Inflammatory macrophage treated with lipopolysaccharide for 1 hour (primary cell): ENCODE data around the gene FAT1.
"Not testable (repeated sequence)": the region's sequence is repeated elsewhere in the genome, so short reads cannot be mapped to it uniquely, and the experiment has no call there.

Experiments
- DNase-seq, 2 donors: peaks; one replicate each; pipeline ENCODE4 v3.0.0-alpha.2; 2020 to 2022

The FAT1 gene

DNA sequence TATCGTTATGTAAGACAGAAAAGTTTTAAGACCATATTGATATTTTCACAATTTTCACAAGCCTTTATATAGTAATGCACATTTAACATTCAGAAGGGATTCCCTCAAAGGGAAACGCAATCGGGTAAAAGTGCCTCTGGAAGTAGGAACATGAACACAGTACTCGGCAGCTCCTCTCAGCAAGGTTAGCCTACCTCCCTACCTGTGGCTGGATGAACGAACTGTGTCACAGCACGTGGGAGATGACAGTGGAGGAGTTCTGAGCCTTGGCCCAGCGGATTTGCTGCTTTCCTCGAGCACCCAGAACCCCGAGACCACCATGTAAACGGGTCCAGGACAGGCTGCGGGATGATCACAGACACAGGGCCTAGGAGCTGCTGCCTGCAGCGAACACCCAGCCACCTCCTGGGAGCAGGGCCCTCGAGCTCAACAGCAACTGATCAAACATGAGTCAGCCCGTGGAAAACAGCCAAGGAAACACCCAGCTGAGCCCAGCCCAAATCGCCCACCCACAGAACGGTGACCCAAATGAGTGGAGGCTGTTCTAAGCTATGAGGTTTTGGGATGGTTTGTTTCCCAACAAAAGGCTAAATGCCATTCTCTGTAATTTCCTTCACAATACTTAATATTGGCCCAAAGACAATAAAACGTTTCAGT, 30.4 kb downstream of the FAT1 start:
- no peak for DNase-seq

GRCh38 chr4:186691396-186691795, 32.3 kb downstream of the FAT1 start:
- DNase-seq: no peak

- no peak for DNase-seq
Measured at GRCh38 chr4:186689476-186689875, 34.2 kb downstream of the FAT1 start.

GRCh38 chr4:186688150-186688943, 35.3 kb downstream of the FAT1 start:
- no peak for DNase-seq

DNA sequence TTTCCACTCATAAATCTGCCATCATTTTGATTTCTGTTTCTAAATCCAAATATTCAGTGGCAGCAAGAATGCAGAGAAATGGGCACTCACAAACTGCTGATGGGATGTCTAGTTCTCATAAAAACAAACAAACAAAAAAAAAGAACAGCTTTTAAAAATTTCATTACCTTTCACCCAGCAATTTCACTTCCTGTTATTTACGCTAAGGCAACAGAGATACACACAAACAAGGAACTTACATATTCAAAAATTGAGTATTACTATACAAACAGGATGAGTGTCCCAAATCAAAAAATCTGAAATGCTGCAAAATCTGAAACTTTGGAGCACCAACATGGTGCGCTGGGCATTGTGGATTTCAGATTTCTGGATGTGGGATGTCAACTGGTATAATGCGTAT, 36.4 kb downstream of the FAT1 start:
- DNase-seq: no peak

DNA sequence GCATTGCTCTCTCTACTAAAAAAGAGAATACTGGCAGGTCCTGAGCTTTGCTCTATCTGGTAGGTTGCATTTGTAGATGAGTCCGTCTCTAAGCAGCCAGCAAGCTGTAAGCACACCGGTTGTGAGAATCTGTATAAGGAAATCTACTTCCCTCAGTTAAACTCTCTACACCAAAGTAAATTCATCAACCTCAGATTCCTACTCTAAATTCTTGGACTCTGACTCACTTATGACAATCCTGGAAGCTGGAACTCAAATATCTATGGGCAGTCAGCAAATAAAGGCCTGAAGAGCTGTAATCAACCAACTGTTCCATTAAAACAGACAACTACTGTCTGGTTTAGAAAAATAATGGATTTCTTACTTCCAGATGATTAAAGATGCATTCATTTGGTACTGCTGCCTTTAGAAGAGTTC, 37.9 kb downstream of the FAT1 start:
- DNase-seq: no peak

GRCh38 chr4:186684889-186685309, 38.8 kb downstream of the FAT1 start:
- DNase-seq: no peak

- DNase-seq: no peak
Measured at GRCh38 chr4:186684220-186684619, 39.4 kb downstream of the FAT1 start.

DNA sequence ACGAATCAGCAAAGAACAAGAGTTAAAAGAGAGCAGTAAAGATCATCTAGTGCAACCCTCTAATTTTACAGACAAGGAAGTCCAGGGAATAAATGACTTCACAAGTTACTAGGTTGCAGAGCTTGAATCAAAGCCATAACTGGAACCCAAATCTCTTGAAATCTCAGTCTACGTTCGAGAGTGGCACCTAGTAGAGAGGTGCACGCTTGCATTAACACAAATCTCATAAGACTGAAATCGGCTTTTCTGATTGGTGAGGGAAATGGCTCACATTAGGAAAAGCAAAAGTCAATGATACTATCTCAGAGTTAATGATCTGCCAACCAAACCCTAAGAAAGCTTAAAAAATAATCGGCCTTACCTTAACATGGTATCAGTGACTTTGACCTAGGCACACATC, 43.0 kb downstream of the FAT1 start:
- no peak for DNase-seq

- no peak for DNase-seq
Measured at GRCh38 chr4:186676531-186677161, 47.0 kb downstream of the FAT1 start.

DNA sequence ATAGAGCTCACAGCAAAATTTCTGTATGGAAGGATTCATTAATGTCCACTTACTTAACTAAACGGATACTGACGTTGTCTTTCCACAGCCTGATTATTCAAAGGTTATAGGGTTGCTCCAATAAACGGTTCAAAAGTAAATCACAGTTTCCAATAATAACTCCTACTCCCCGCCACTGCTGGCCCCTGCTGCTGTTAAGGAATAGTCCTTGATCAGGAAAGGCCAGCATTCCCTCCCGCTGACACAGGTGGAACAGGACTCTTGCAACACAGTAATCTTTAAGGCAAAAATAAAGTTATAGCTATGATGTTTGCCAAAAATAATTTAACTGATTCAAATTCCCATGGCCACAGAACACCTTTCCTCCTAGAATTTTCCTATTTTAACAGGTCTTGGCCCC, 53.9 kb downstream of the FAT1 start:
- no peak for DNase-seq

DNA sequence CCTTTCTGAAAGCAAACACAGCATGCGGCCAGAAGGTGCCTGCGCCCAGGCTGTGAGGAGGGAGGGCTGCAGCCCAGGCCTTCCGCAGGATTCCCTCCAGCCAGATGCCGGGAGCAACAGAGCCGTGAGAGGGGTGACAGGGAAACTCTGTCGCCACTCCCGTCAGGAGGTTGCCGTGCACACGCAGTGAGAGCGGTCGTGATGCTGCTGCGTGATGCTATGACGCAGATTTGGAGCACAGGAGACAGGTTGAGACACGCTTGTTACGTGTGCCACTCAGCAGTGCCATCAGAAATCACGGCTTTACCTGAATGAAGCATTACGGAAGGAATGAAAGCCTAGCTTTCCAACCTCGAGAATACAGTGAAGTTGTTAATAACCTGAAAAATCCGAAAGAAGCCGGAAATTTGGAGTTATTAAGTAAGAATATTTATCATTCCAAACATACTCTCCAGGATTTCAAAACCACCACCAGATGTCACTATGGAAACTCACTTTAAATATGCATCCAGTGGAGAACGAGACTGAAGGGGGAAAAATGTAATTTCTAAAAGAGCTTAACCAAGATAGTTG, 54.4 kb downstream of the FAT1 start:
- DNase-seq: no peak

DNA sequence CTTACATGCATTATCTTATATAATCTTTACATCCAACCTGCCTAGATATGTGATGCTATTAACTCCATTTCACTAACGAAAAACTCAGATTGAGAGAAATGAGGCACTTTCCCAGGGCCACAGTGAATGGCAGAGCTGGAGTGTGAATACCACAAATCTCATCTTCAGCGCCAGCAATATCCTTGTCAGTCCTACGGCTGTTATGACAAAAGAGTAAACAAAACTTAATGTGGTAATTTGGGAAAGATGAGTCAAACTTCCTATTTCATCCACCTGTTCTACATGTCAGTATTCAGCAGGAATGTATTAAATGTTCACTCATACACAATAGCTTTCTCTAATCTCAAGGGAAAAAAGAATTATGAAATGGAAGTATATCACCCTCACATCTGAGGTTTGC, 56.9 kb downstream of the FAT1 start:
- no peak for DNase-seq

- no peak for DNase-seq
Measured at GRCh38 chr4:186666252-186666651, 57.4 kb downstream of the FAT1 start.

GRCh38 chr4:186660403-186660802, 63.3 kb downstream of the FAT1 start:
- DNase-seq: no peak

DNA sequence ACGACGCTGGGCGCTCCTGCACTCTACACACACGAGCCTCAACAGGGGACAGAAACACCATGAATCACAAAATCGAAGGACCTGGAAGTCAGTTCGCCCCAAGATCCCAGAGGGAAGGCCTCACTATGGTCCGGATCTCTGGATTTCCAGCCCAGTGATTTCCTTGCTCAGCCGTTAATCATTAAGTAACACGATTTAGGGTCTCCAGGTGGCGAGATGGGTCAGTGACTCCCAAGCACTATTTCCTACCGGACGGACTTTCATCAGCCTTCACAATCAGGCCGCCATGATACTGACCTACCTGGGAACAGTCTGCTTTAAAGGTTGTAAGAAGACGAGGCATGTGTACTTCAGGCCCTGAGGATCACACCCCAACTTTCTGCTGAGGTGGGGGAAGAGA, 63.7 kb downstream of the FAT1 start:
- DNase-seq: no peak

DNA sequence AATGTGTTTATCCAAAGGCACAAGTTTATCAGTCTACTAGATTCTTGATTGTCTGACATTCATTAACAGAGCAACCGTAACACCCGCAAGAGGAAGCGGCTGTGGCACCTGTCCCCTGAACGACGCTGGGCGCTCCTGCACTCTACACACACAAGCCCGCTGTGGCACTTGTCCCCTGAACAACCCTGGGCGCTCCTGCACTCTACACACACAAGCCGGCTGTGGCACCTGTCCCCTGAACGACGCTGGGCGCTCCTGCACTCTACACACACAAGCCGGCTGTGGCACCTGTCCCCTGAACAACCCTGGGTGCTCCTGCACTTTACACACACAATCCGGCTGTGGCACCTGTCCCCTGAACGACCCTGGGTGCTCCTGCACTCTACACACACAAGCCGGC, 64.2 kb downstream of the FAT1 start:
- not testable (repeated sequence) for DNase-seq

- no peak for DNase-seq
Measured at GRCh38 chr4:186658657-186659056, 65.0 kb downstream of the FAT1 start.

DNA sequence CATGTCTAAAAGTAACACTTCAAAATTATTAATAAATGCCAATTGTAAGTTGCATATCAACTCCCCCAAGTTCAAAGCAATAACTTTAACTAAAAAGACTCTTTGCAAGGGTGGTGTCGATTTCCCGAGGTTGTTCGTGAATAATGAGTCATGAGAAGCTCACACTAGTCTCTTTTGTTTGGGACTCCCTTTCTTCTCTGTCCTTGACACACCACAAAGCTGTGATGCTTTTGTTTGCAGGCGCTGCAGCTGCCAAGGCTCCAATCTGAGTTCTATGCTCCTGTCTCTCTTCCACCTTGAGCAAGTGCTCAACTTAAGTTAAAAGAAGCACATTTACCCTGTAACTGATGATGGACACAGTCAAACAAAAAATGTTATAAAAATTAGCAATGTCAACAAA, 65.9 kb downstream of the FAT1 start:
- no peak for DNase-seq

DNA sequence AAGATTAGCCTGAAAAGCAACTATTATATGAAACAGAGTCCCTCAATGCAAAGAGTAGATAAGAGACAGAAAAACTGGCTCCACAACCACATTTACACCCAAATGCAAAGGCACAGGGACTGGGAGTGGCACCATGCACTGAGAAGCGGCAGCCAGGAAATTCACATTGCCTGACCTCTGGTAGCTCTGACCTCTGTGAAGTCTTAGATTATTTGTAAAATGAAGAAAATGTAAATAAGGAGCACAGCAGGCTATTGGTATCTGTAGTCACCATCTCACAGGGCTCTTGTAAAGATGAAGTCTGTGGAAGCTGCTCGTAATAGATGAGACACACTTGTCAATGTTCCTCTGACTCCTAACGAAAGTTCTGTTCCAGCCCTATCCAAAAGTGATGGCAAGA, 69.7 kb downstream of the FAT1 start:
- DNase-seq: no peak

DNA sequence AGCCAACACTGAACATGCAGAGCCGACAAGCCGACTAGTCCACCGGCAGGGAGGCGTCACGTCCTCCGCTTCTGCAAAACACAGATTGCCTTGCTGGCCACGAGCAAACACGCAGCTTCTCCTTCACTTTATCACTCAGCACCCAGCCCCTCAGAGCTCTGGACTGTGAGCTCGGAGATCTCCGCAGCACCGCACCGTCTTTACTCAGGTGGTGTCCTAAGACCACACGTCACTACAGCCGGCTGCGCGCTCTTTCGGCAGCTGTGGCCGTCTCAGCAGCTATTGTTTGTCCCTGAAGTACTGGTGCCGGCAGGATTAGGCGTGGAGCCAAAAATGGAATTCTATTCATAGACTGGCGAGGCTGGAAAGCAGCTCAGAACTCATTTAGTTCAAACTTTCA, 72.0 kb downstream of the FAT1 start:
- DNase-seq: no peak

DNA sequence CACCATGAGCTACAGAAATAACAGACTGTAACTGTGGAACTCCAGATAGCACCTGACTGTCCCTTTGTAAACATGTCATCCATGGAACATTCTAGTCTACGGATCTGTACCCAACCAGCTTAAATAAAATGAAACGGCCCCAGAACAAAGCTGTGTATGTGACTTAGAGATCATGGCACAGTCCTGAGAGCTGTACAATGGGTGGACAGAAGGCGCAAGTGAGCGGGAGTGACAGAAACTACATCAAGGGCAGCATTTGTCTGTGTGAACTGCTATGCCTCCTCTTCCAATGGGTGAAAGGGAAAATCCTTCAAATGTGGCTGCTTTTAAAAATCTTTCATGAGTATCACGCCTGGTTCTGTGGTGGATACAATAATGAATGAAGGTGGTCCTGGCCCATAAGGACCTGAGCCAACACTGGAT, 72.5 kb downstream of the FAT1 start:
- no peak for DNase-seq

GRCh38 chr4:186650401-186651180, 73.1 kb downstream of the FAT1 start:
- DNase-seq: no peak
